C4-2B (cell line): Measurements from ENCODE around the gene FAM117A.

ENCODE experiments used
- CTCF ChIP-seq: fragments of 450-650 bp; conservative IDR thresholded peaks from 2 replicates; pipeline ENCODE4 v1.5.1; 2017; ENCODE audit warnings: mild to moderate bottlenecking
- ZFX ChIP-seq: fragments of 450-650 bp; IDR thresholded peaks from 2 replicates; pipeline ENCODE4 v1.6.1; 2017

- TF ChIP-seq CTCF (no peak), ZFX (no peak)
These were observed 15.1 kb downstream of the FAM117A start for GRCh38 chr17:49748791-49749190.
